ENCODE data around the gene SH3RF1.

DNA sequence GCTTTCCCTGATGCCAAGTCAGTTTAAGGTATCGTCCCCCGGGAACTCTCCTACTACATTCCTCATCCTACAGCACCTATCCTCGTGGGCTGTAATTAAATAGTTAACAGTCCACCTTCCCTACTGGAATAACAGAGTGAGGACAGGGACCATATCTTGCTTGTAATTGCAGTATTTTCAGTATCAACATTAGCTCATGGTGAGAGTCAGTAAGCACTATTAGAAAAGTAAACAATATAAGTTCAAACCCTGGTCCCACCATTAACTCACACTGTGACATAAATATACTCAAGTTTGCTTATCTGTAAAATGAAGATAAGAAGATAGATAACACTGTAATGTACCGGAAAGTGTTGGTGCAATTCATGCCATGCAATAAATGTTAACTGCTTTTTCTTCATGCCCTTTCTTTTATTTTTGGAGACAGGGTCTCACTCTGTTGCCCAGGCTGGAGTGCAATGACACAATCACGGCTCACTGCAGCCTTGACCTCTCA is 61.3 kb downstream of the SH3RF1 start:
- TF ChIP-seq, protein P1, sequence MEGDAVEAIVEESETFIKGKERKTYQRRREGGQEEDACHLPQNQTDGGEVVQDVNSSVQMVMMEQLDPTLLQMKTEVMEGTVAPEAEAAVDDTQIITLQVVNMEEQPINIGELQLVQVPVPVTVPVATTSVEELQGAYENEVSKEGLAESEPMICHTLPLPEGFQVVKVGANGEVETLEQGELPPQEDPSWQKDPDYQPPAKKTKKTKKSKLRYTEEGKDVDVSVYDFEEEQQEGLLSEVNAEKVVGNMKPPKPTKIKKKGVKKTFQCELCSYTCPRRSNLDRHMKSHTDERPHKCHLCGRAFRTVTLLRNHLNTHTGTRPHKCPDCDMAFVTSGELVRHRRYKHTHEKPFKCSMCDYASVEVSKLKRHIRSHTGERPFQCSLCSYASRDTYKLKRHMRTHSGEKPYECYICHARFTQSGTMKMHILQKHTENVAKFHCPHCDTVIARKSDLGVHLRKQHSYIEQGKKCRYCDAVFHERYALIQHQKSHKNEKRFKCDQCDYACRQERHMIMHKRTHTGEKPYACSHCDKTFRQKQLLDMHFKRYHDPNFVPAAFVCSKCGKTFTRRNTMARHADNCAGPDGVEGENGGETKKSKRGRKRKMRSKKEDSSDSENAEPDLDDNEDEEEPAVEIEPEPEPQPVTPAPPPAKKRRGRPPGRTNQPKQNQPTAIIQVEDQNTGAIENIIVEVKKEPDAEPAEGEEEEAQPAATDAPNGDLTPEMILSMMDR (IDR thresholded peaks at IDR 0.05; ENCODE audit: low read depth, low read length) = no peak
- TF ChIP-seq POLR2A (IDR thresholded peaks at IDR 0.05; ENCODE audit: extremely low read depth, insufficient read length) = no peak
- TF ChIP-seq, protein P2, sequence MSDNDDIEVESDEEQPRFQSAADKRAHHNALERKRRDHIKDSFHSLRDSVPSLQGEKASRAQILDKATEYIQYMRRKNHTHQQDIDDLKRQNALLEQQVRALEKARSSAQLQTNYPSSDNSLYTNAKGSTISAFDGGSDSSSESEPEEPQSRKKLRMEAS (IDR thresholded peaks at IDR 0.05; ENCODE audit: low read depth, low read length) = no peak

Data from NB4 (cell line).